Iris pigment epithelial cell (primary cell): ENCODE data around the gene TSPAN9.

Source experiments
- DNase-seq: peaks from one replicate; pipeline ENCODE4 v3.0.0-alpha.2; 2011; ENCODE audit warnings: low read depth

TSPAN9 gene

GRCh38 chr12:3101309-3102024 lies 24.3 kb downstream of the TSPAN9 start:
- DNase-seq = no peak

- no peak for DNase-seq
These were observed 25.7 kb downstream of the TSPAN9 start for GRCh38 chr12:3102771-3103410.

- no peak for DNase-seq
These were observed 26.6 kb downstream of the TSPAN9 start for GRCh38 chr12:3103806-3104205.

GRCh38 chr12:3105690-3106479 lies 28.7 kb downstream of the TSPAN9 start:
- DNase-seq = no peak

GRCh38 chr12:3106579-3106978 lies 29.4 kb downstream of the TSPAN9 start:
- no peak for DNase-seq

GRCh38 chr12:3107071-3107583 lies 29.9 kb downstream of the TSPAN9 start:
- peak; percentile 77 for DNase-seq

GRCh38 chr12:3107954-3108353 lies 30.8 kb downstream of the TSPAN9 start:
- DNase-seq = peak; percentile 34

- DNase-seq = no peak
These were observed 33.4 kb downstream of the TSPAN9 start for GRCh38 chr12:3110578-3110977.

GRCh38 chr12:3113671-3114325 lies 36.6 kb downstream of the TSPAN9 start:
- DNase-seq = no peak

- no peak for DNase-seq
These were observed 37.5 kb downstream of the TSPAN9 start for GRCh38 chr12:3114671-3115070.

GRCh38 chr12:3115078-3115477 lies 37.9 kb downstream of the TSPAN9 start:
- DNase-seq = no peak

- DNase-seq = no peak
These were observed 39.1 kb downstream of the TSPAN9 start for GRCh38 chr12:3116106-3116844.

- peak; percentile 77 for DNase-seq
These were observed 40.0 kb downstream of the TSPAN9 start for GRCh38 chr12:3117144-3117581.

GRCh38 chr12:3117591-3118015 lies 40.4 kb downstream of the TSPAN9 start:
- peak; percentile 88 for DNase-seq

- DNase-seq = peak; percentile 54
These were observed 42.1 kb downstream of the TSPAN9 start for GRCh38 chr12:3119192-3119755.

GRCh38 chr12:3119756-3120601 lies 42.8 kb downstream of the TSPAN9 start:
- DNase-seq = peak; percentile 40

- DNase-seq = no peak
These were observed 43.5 kb downstream of the TSPAN9 start for GRCh38 chr12:3120701-3121100.

GRCh38 chr12:3122841-3123678 lies 45.9 kb downstream of the TSPAN9 start:
- peak; percentile 81 for DNase-seq

- DNase-seq = peak; percentile 36
These were observed 46.5 kb downstream of the TSPAN9 start for GRCh38 chr12:3123729-3124128.
